ENCODE data around the gene C10orf71. TPM values are rescaled to one million over a fixed set of nuclear protein-coding genes. Genes with fewer than 3 reads are reported as not detected.

The C10orf71 gene
- total RNA-seq, 1 donor from 2014 or later: not detected

GRCh38 chr10:49283491-49283890 is 15.5 kb upstream of the C10orf71 start:
- Mint-ChIP-seq H3K4me3 (no peak overlapping the region), H3K27ac (ENCODE audit: unreplicated experiment) (no peak overlapping the region), H3K27me3 (ENCODE audit: low read depth) (no peaks in the 10 kb centered on the region), H3K9me3 (peaks cover 5% of the 10 kb centered on the region), H3K4me1 (no peaks in the 10 kb centered on the region), H3K36me3 (ENCODE audit: low read depth) (no peaks in the 10 kb centered on the region)
- no peak for DNase-seq (ENCODE audit: low read depth, low spot score)
- no peak for TF ChIP-seq CTCF (conservative IDR thresholded peaks at IDR 0.05)

- Mint-ChIP-seq H3K36me3 (ENCODE audit: low read depth) (no peaks in the 10 kb centered on the region), H3K4me1 (no peaks in the 10 kb centered on the region), H3K4me3 (no peak overlapping the region), H3K27me3 (ENCODE audit: low read depth) (no peaks in the 10 kb centered on the region), H3K27ac (ENCODE audit: unreplicated experiment) (no peak overlapping the region), H3K9me3 (peaks cover 5% of the 10 kb centered on the region)
- TF ChIP-seq CTCF (conservative IDR thresholded peaks at IDR 0.05): no peak
- no peak for DNase-seq (ENCODE audit: low read depth, low spot score)
These were observed 14.6 kb upstream of the C10orf71 start for GRCh38 chr10:49284356-49284755.

- Mint-ChIP-seq H3K9me3 (peaks cover 5% of the 10 kb centered on the region), H3K27me3 (ENCODE audit: low read depth) (no peaks in the 10 kb centered on the region), H3K4me1 (no peaks in the 10 kb centered on the region), H3K36me3 (ENCODE audit: low read depth) (no peaks in the 10 kb centered on the region), H3K4me3 (no peak overlapping the region), H3K27ac (ENCODE audit: unreplicated experiment) (no peak overlapping the region)
- no peak for DNase-seq (ENCODE audit: low read depth, low spot score)
- TF ChIP-seq CTCF (conservative IDR thresholded peaks at IDR 0.05): no peak
These were observed 13.7 kb upstream of the C10orf71 start for GRCh38 chr10:49285232-49285631.

- no peaks in the 10 kb centered on the region for H3K36me3 Mint-ChIP-seq (ENCODE audit: low read depth)
- no peak for TF ChIP-seq CTCF (conservative IDR thresholded peaks at IDR 0.05)
- H3K9me3 Mint-ChIP-seq: peaks cover 5% of the 10 kb centered on the region
- H3K4me3 Mint-ChIP-seq: no peak overlapping the region
- no peak for DNase-seq (ENCODE audit: low read depth, low spot score)
- H3K27ac Mint-ChIP-seq (ENCODE audit: unreplicated experiment): no peak overlapping the region
- no peaks in the 10 kb centered on the region for H3K4me1 Mint-ChIP-seq
- no peaks in the 10 kb centered on the region for H3K27me3 Mint-ChIP-seq (ENCODE audit: low read depth)
These were observed 12.3 kb upstream of the C10orf71 start for GRCh38 chr10:49286686-49287085.

GRCh38 chr10:49287689-49288340 is 11.2 kb upstream of the C10orf71 start:
- no peak overlapping the region for H3K4me3 Mint-ChIP-seq
- TF ChIP-seq CTCF (conservative IDR thresholded peaks at IDR 0.05): no peak
- no peaks in the 10 kb centered on the region for H3K36me3 Mint-ChIP-seq (ENCODE audit: low read depth)
- no peak for DNase-seq (ENCODE audit: low read depth, low spot score)
- H3K27ac Mint-ChIP-seq (ENCODE audit: unreplicated experiment): no peak overlapping the region
- H3K9me3 Mint-ChIP-seq: peaks cover 5% of the 10 kb centered on the region
- peaks cover 2% of the 10 kb centered on the region for H3K27me3 Mint-ChIP-seq (ENCODE audit: low read depth)
- H3K4me1 Mint-ChIP-seq: no peaks in the 10 kb centered on the region
